ENCODE results near the gene SFN.
"Not testable (repeated sequence)": the region's sequence is repeated elsewhere in the genome, so short reads cannot be mapped to it uniquely, and the experiment has no call there.

Gene SFN

DNA sequence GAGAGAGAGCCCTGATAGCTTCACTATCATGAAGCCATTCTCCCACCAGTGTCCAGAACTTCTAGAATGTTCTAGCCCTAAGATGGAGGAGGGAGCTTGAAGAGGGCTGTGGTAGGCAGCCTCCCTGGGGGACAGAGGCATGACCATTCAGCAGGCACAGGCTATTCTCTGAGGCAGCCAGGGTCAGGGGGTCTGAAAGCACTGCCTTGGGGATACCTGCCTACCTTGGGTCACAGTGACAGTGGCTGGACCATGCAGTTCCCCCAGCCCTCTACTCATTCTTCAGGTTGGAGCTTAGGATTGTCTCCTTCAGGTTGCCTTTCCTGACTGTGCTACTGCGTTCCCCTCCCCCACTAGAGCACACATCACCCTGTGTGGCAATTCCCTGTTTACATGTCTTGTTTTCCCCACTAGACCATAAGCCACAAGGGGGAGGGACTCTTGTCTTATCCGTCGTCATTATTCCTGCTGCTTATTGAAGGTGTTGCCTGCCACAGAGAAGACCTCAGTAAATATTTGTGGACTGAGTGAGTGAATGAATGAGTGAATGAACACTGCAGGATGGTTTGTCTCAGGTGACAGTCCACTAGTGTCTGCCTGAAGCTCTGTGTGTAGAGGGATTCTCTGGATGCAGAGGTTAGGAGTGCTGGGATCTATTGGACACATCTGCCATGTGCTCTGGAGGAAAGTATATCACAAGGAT lies 31.3 kb upstream of the SFN start:
- CTCF ChIA-PET, result interaction anchor here (0.7 to 9.5 kb wide), 12 partner anchors 8 to 278 kb away, joined by 3 to 90 read pairs (median 5); no protein-coding TSS in a partner anchor
- no peaks in the 10 kb centered on the region for H3K9me3 ChIP-seq (ENCODE audit: control extremely low read depth in 1 of 5, control insufficient read depth in 4 of 5, insufficient read depth in 2 of 5, low read depth in 1 of 5, low read length in 4 of 5)
- peak in 1 of 3 donors; percentile 22 for DNase-seq
- H3K27ac ChIP-seq (ENCODE audit: insufficient read depth in 1 of 2, low read depth in 1 of 2, low read length in 2 of 2, poor library complexity in 1 of 2, severe bottlenecking in 2 of 2), result no peak overlapping the region
- H3K4me1 ChIP-seq (ENCODE audit: control extremely low read depth in 1 of 4, control insufficient read depth in 4 of 4, insufficient read depth in 4 of 4, low read length in 3 of 4), result peaks cover 13 to 64% (median 48%) of the 10 kb centered on the region in 4 experiments
- H3K36me3 ChIP-seq (ENCODE audit: control insufficient read depth in 4 of 4, insufficient read depth in 4 of 4, low read length in 3 of 4), result peaks cover 5 to 44% (median 25%) of the 10 kb centered on the region in 4 experiments
- no peaks in the 10 kb centered on the region for H3K27me3 ChIP-seq (replicated peaks in 2 of 5; ENCODE audit: control insufficient read depth in 4 of 5, insufficient read depth in 5 of 5, low read length in 4 of 5)
- 100% methylated on average over 1 of the region's 3 CpGs for WGBS (ENCODE audit: insufficient coverage)
- POLR2A ChIA-PET, result no interaction called here
- no peak overlapping the region for H3K4me3 ChIP-seq (ENCODE audit: control insufficient read depth in 1 of 7, extremely low read depth in 1 of 7, insufficient read depth in 4 of 7, low read depth in 2 of 7, low read length in 6 of 7)

DNA sequence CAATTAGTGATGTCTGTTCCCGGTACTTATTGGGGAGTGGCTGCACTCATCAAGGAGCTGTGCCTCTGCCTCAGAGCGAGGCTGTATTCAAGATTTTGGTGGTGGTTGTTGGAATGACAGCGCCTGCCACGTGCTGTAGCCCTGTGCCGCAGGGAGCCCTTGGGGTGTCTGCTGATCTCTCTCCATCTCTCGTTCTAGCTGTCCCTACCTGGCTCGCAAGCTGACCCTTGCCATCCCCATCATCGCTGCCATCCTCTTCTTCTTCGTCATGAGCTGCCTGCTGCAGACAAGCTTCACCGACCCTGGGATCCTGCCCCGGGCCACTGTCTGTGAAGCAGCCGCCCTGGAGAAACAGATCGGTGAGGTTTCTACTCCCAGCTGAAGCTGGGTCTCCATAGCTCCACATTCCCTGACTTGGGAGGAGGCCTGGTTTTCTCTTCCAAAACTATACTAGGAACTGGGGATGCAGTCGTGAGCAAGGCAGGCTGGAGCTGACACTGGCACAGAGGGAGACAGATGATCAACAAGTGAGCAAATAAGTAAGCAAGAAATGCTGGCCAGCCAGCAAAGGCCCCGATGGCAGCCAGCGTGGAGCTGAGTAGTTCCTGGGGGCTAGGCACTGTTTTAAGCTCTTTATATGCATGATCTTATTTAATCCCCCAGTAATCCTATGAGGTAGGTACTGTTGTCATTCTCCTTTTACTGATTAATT lies 30.5 kb upstream of the SFN start:
- WGBS (ENCODE audit: insufficient coverage), result 98% methylated on average over 15 of the region's 16 CpGs
- no peak overlapping the region for H3K4me3 ChIP-seq (ENCODE audit: control insufficient read depth in 1 of 7, extremely low read depth in 1 of 7, insufficient read depth in 4 of 7, low read depth in 2 of 7, low read length in 6 of 7)
- peak overlapping the region; percentile 13 to 85 for H3K27ac ChIP-seq (ENCODE audit: insufficient read depth in 1 of 2, low read depth in 1 of 2, low read length in 2 of 2, poor library complexity in 1 of 2, severe bottlenecking in 2 of 2)
- H3K36me3 ChIP-seq (ENCODE audit: control insufficient read depth in 4 of 4, insufficient read depth in 4 of 4, low read length in 3 of 4), result peaks cover 5 to 44% (median 25%) of the 10 kb centered on the region in 4 experiments
- POLR2A ChIA-PET, result no interaction called here
- peaks cover 13 to 61% (median 45%) of the 10 kb centered on the region in 4 experiments for H3K4me1 ChIP-seq (ENCODE audit: control extremely low read depth in 1 of 4, control insufficient read depth in 4 of 4, insufficient read depth in 4 of 4, low read length in 3 of 4)
- no peaks in the 10 kb centered on the region for H3K9me3 ChIP-seq (ENCODE audit: control extremely low read depth in 1 of 5, control insufficient read depth in 4 of 5, insufficient read depth in 2 of 5, low read depth in 1 of 5, low read length in 4 of 5)
- H3K27me3 ChIP-seq (replicated peaks in 2 of 5; ENCODE audit: control insufficient read depth in 4 of 5, insufficient read depth in 5 of 5, low read length in 4 of 5), result no peaks in the 10 kb centered on the region
- no peak for DNase-seq
- CTCF ChIA-PET, result interaction anchor here (0.7 to 9.5 kb wide), 14 partner anchors 9 to 277 kb away, joined by 3 to 90 read pairs (median 7); no protein-coding TSS in a partner anchor

- no peaks in the 10 kb centered on the region for H3K9me3 ChIP-seq (ENCODE audit: control extremely low read depth in 1 of 5, control insufficient read depth in 4 of 5, insufficient read depth in 2 of 5, low read depth in 1 of 5, low read length in 4 of 5)
- WGBS (ENCODE audit: insufficient coverage), result 19% methylated on average over 16 of the region's 23 CpGs
- H3K27ac ChIP-seq (ENCODE audit: insufficient read depth in 1 of 2, low read depth in 1 of 2, low read length in 2 of 2, poor library complexity in 1 of 2, severe bottlenecking in 2 of 2), result peak overlapping the region; percentile 70 to 85
- H3K4me1 ChIP-seq (ENCODE audit: control extremely low read depth in 1 of 4, control insufficient read depth in 4 of 4, insufficient read depth in 4 of 4, low read length in 3 of 4), result peaks cover 13 to 48% (median 33%) of the 10 kb centered on the region in 4 experiments
- peaks cover 5 to 50% (median 27%) of the 10 kb centered on the region in 4 experiments for H3K36me3 ChIP-seq (ENCODE audit: control insufficient read depth in 4 of 4, insufficient read depth in 4 of 4, low read length in 3 of 4)
- ChIA-PET POLR2A (interaction anchor here (0.6 to 0.9 kb wide), 4 partner anchors 13 to 57 kb away, joined by 3 to 5 read pairs (median 3); partner anchors contain the start of gene GPN2), CTCF (interaction anchor here (0.6 to 9.5 kb wide), 23 partner anchors 9 to 296 kb away, joined by 3 to 90 read pairs (median 4); no protein-coding TSS in a partner anchor)
- H3K27me3 ChIP-seq (replicated peaks in 2 of 5; ENCODE audit: control insufficient read depth in 4 of 5, insufficient read depth in 5 of 5, low read length in 4 of 5), result no peaks in the 10 kb centered on the region
- DNase-seq, result peak; percentile 96 to 99 (median 97)
- H3K4me3 ChIP-seq (ENCODE audit: control insufficient read depth in 1 of 7, extremely low read depth in 1 of 7, insufficient read depth in 4 of 7, low read depth in 2 of 7, low read length in 6 of 7), result peak overlapping the region in 4 of 7 experiments; percentile 21 to 53 (median 36)
Measured at GRCh38 chr1:26833432-26834405, 29.2 kb upstream of the SFN start.

GRCh38 chr1:26837665-26838064 lies 25.3 kb upstream of the SFN start:
- H3K27me3 ChIP-seq (replicated peaks in 2 of 5; ENCODE audit: control insufficient read depth in 4 of 5, insufficient read depth in 5 of 5, low read length in 4 of 5); H3K27ac ChIP-seq (ENCODE audit: insufficient read depth in 1 of 2, low read depth in 1 of 2, low read length in 2 of 2, poor library complexity in 1 of 2, severe bottlenecking in 2 of 2); DNase-seq; H3K9me3 ChIP-seq (ENCODE audit: control extremely low read depth in 1 of 5, control insufficient read depth in 4 of 5, insufficient read depth in 2 of 5, low read depth in 1 of 5, low read length in 4 of 5); H3K4me3 ChIP-seq (ENCODE audit: control insufficient read depth in 1 of 7, extremely low read depth in 1 of 7, insufficient read depth in 4 of 7, low read depth in 2 of 7, low read length in 6 of 7): not testable (repeated sequence)
- 94% methylated on average over 5 of the region's 5 CpGs for WGBS (ENCODE audit: insufficient coverage)
- ChIA-PET POLR2A (interaction anchor here (0.6 kb wide), 1 partner anchor 997 kb away, joined by 4 read pairs; no protein-coding TSS in a partner anchor), CTCF (interaction anchor here (0.6 to 3.0 kb wide), 4 partner anchors 10 to 28 kb away, joined by 3 to 11 read pairs (median 6); no protein-coding TSS in a partner anchor)
- H3K4me1 ChIP-seq (ENCODE audit: control extremely low read depth in 1 of 4, control insufficient read depth in 4 of 4, insufficient read depth in 4 of 4, low read length in 3 of 4), result peaks cover 9 to 21% (median 20%) of the 10 kb centered on the region in 4 experiments
- peaks cover 10 to 62% (median 38%) of the 10 kb centered on the region in 4 experiments for H3K36me3 ChIP-seq (ENCODE audit: control insufficient read depth in 4 of 4, insufficient read depth in 4 of 4, low read length in 3 of 4)

DNA sequence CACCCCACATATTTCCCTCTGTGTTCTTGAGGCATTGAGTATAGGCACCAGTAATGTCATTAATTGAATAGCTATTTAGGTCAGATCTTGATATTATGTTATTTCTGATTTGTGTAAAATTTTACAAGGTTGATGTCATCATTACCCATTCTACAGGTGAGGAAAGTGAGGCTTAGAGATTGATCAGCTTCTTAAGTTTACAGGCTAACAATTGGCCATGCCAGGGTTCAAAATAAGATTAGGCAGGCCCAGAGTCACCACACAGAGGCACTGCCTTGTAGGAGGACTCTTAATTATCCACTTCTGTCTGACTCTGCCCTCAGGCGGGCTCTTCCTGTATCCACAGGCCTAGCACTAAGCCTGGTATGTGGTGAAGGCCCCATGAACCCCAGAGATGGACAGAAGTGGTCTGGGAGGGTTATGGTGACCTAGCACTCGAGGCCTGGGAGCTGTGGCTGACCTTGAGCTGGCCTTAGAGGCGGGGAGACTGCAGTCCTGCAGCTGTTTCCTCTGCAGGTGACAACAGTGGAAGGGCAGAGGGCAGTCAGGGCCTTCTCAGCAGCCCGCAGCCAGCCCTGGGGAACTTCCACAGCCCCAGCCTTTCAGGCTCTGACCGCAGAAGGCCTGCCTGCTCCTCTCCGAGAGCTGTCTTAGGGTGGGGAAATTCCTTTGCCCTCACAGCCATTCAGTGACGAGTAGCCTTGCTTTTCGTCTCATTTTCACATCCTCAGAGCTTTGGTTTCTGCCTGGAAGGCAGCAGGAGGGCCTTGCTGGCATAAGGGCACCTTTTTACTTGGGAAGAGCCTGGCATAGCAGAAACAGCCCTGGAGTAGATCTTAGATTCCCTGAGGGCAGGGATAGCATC lies 24.2 kb upstream of the SFN start:
- ChIA-PET POLR2A (interaction anchor here (0.5 kb wide), 1 partner anchor 38 kb away, joined by 4 read pairs; no protein-coding TSS in a partner anchor), CTCF (interaction anchor here (1.0 to 2.6 kb wide), 2 partner anchors 9 to 29 kb away, joined by 3 to 10 read pairs; no protein-coding TSS in a partner anchor)
- DNase-seq, result peak in 2 of 3 donors; percentile 34 to 53
- Histone ChIP-seq H3K27me3 (replicated peaks in 2 of 5; ENCODE audit: control insufficient read depth in 4 of 5, insufficient read depth in 5 of 5, low read length in 4 of 5) (no peaks in the 10 kb centered on the region), H3K27ac (ENCODE audit: insufficient read depth in 1 of 2, low read depth in 1 of 2, low read length in 2 of 2, poor library complexity in 1 of 2, severe bottlenecking in 2 of 2) (no peak overlapping the region), H3K4me3 (ENCODE audit: control insufficient read depth in 1 of 7, extremely low read depth in 1 of 7, insufficient read depth in 4 of 7, low read depth in 2 of 7, low read length in 6 of 7) (no peak overlapping the region), H3K36me3 (ENCODE audit: control insufficient read depth in 4 of 4, insufficient read depth in 4 of 4, low read length in 3 of 4) (peaks cover 13 to 59% (median 42%) of the 10 kb centered on the region in 4 experiments), H3K4me1 (ENCODE audit: control extremely low read depth in 1 of 4, control insufficient read depth in 4 of 4, insufficient read depth in 4 of 4, low read length in 3 of 4) (peaks cover 5 to 11% (median 10%) of the 10 kb centered on the region in 4 experiments), H3K9me3 (ENCODE audit: control extremely low read depth in 1 of 5, control insufficient read depth in 4 of 5, insufficient read depth in 2 of 5, low read depth in 1 of 5, low read length in 4 of 5) (no peaks in the 10 kb centered on the region)
- WGBS (ENCODE audit: insufficient coverage), result 87% methylated on average over 8 of the region's 8 CpGs
